Measurements from ENCODE around the gene MIPOL1. TPM values are rescaled to one million over a fixed set of nuclear protein-coding genes. Genes with fewer than 3 reads are reported as not detected.
"Not testable (repeated sequence)": the region's sequence is repeated elsewhere in the genome, so short reads cannot be mapped to it uniquely, and the experiment has no call there.

The MIPOL1 gene
- total RNA-seq, 2 experiments from 2014 or later, result 0.09 TPM; not detected in 1

DNA sequence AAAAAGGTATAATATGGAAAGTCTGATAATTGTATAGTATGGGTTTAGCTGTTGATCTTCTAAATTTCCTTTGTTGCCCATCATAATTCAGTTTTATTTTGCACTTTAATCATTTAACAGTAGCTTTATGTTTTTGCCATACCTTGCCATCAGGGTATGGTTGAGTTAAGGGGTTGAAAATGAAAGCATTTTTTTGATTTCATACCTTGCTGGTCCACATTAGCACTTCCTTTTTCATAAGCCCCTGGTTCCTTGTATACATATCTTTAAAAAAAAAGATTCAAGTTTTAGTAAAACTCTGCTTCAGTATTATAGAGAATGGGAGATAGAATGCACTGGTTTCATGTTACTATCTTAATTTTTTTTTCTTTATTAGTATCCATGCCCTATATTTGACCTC, 71.1 kb downstream of the MIPOL1 start:
- no peak overlapping the region for H3K27ac Mint-ChIP-seq
- H3K4me3 Mint-ChIP-seq, result no peak overlapping the region
- no peaks in the 10 kb centered on the region for H3K27me3 Mint-ChIP-seq
- DNase-seq (no peak), ATAC-seq (no peak)
- H3K4me1 Mint-ChIP-seq, result no peaks in the 10 kb centered on the region
- peaks cover 2% of the 10 kb centered on the region for H3K9me3 Mint-ChIP-seq (ENCODE audit: low read depth)
- no peaks in the 10 kb centered on the region for H3K36me3 Mint-ChIP-seq (ENCODE audit: low read depth)
- intact Hi-C loops (cut with DNase I, micrococcal nuclease), result no loop called here
- CTCF ChIA-PET, result interaction anchor here (0.6 kb wide), 1 partner anchor 496 kb away, joined by 3 read pairs; no protein-coding TSS in a partner anchor
- POLR2A ChIA-PET, result no interaction called here

DNA sequence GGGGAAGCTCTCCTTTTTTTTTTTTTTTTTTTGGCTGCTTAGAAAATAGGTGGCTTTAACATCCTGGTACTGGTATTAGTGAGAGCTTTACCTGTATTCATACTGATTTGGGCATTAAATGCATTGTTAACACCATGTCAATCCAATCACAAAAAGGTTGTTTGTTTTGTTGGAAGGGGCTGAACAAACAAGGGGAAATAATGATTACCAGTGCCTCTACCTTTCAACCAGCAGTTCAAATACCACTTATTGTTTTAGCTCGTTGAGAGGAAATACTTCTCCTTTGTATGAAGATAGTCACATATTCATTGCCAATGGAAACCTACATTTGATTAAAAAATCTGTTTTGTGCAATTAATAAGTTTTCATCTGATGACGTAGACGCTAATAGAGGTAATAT, 72.9 kb downstream of the MIPOL1 start:
- H3K27me3 Mint-ChIP-seq, result no peaks in the 10 kb centered on the region
- ATAC-seq (no peak), DNase-seq (no peak)
- H3K36me3 Mint-ChIP-seq (ENCODE audit: low read depth), result no peaks in the 10 kb centered on the region
- no peak overlapping the region for H3K27ac Mint-ChIP-seq
- CTCF ChIA-PET, result no interaction called here
- no peak overlapping the region for H3K4me3 Mint-ChIP-seq
- POLR2A ChIA-PET, result no interaction called here
- no peaks in the 10 kb centered on the region for H3K9me3 Mint-ChIP-seq (ENCODE audit: low read depth)
- intact Hi-C loops (cut with DNase I, micrococcal nuclease), result no loop called here
- no peaks in the 10 kb centered on the region for H3K4me1 Mint-ChIP-seq

- no peak overlapping the region for H3K27ac Mint-ChIP-seq
- ATAC-seq, result no peak
- H3K36me3 Mint-ChIP-seq (ENCODE audit: low read depth), result no peaks in the 10 kb centered on the region
- POLR2A ChIA-PET, result no interaction called here
- CTCF ChIA-PET, result no interaction called here
- no peaks in the 10 kb centered on the region for H3K4me1 Mint-ChIP-seq
- no peaks in the 10 kb centered on the region for H3K27me3 Mint-ChIP-seq
- intact Hi-C loops (cut with DNase I, micrococcal nuclease), result no loop called here
- no peak overlapping the region for H3K4me3 Mint-ChIP-seq
- DNase-seq, result no peak
- no peaks in the 10 kb centered on the region for H3K9me3 Mint-ChIP-seq (ENCODE audit: low read depth)
Measured at GRCh38 chr14:37272569-37272968, 74.8 kb downstream of the MIPOL1 start.

DNA sequence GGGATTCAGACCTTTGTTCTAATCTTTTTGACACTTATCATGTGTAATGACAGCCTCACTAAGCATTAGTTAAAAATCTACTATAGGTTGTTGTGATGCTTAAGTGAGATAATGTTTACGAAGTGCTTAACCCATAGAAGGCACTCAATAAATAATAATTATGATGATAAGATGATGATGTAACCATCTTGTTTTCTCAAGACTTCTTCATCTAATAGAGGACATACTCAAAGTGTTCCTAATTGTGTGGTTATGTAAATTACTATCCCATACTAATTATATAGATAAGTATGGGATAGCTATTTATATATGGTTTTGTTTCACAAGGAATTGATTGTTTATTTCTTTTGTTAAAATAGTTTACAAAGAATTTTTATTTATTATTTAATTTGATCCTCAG, 76.9 kb downstream of the MIPOL1 start:
- Mint-ChIP-seq H3K27ac (no peak overlapping the region), H3K4me3 (no peak overlapping the region), H3K36me3 (ENCODE audit: low read depth) (no peaks in the 10 kb centered on the region), H3K4me1 (no peaks in the 10 kb centered on the region), H3K27me3 (no peaks in the 10 kb centered on the region), H3K9me3 (ENCODE audit: low read depth) (no peaks in the 10 kb centered on the region)
- ATAC-seq, result no peak
- intact Hi-C loops (cut with DNase I, micrococcal nuclease), result no loop called here
- ChIA-PET POLR2A (no interaction called here), CTCF (interaction anchor here (1.6 kb wide), 1 partner anchor 16 kb away, joined by 4 read pairs; no protein-coding TSS in a partner anchor)
- no peak for DNase-seq

DNA sequence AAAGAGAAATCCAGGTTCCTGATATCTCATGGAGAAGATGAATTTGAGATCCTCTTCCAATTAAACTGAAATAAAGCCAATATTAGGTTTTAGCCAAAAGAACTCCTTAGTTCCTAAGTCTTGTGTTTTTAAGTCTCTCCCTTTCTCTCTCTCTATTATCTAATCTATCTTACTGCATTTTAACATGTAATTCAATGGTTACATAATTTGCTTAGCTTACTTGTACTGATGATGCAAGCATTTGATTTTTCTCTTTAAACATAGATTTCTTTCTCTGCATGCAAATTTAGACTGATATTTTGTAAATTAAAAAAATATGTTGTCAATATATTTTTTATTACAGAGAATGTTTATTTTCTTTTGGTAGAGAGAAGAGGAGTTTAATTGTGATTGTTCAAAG, 78.2 kb downstream of the MIPOL1 start:
- intact Hi-C loops (cut with DNase I, micrococcal nuclease), result no loop called here
- Mint-ChIP-seq H3K27me3 (no peaks in the 10 kb centered on the region), H3K4me1 (no peaks in the 10 kb centered on the region), H3K4me3 (no peak overlapping the region), H3K27ac (no peak overlapping the region), H3K36me3 (ENCODE audit: low read depth) (no peaks in the 10 kb centered on the region), H3K9me3 (ENCODE audit: low read depth) (no peaks in the 10 kb centered on the region)
- ChIA-PET POLR2A (no interaction called here), CTCF (no interaction called here)
- ATAC-seq, result no peak
- no peak for DNase-seq

- no peaks in the 10 kb centered on the region for H3K27me3 Mint-ChIP-seq
- no peaks in the 10 kb centered on the region for H3K4me1 Mint-ChIP-seq
- ChIA-PET CTCF (interaction anchor here (0.8 to 0.9 kb wide), 2 partner anchors 32 to 596 kb away, joined by 3 read pairs; no protein-coding TSS in a partner anchor), POLR2A (no interaction called here)
- intact Hi-C loops (cut with DNase I, micrococcal nuclease), result no loop called here
- H3K4me3 Mint-ChIP-seq, result no peak overlapping the region
- H3K27ac Mint-ChIP-seq, result no peak overlapping the region
- H3K9me3 Mint-ChIP-seq (ENCODE audit: low read depth), result no peaks in the 10 kb centered on the region
- DNase-seq, result no peak
- no peak for ATAC-seq
- H3K36me3 Mint-ChIP-seq (ENCODE audit: low read depth), result no peaks in the 10 kb centered on the region
Measured at GRCh38 chr14:37278636-37279538, 81.2 kb downstream of the MIPOL1 start.

DNA sequence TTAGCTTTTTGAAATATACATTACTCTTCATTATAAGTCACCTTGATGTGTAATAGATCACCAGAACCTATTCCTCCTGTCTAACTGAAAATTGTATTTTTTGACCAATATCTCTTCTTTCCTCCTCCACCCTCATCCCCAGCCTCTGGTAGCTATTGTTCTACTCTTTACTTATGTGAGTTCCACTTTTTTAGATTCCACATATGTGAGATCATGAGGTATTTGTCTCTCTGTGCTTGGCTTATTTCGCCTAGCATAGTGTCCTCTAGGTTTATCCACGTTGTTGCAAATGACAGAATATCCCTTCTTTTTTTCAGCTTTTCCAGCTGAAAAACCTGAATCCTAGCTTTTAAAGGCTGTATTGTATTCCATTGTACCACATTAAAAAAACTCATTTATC, 82.1 kb downstream of the MIPOL1 start:
- CTCF ChIA-PET, result interaction anchor here (0.8 to 0.9 kb wide), 2 partner anchors 33 to 595 kb away, joined by 3 read pairs; no protein-coding TSS in a partner anchor

DNA sequence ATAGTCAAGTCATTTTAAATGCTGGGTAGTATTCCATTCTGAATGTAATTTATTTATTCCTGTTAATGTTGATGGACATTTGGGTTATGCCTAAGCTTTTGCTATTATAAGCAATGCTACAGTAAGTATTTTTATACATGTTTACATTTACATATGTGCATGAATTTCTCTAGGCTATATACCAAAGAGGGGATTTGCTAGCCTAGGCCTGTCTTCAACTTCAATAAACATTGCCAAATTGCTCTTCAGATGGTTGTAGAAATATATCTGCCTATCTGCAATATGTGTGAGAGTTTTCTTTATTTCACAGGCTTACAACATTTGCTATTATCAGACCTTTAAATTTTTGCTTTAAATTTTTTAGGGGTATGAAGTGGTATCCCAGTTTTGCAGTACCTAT, 87.0 kb downstream of the MIPOL1 start:
- ChIA-PET POLR2A (no interaction called here), CTCF (no interaction called here)
- no peak overlapping the region for H3K27ac Mint-ChIP-seq

More for the DNA sequence above, 82.1 kb downstream of the MIPOL1 start:
- Mint-ChIP-seq H3K36me3 (ENCODE audit: low read depth) (no peaks in the 10 kb centered on the region), H3K4me3 (no peak overlapping the region), H3K4me1 (no peaks in the 10 kb centered on the region), H3K27ac (no peak overlapping the region), H3K9me3 (ENCODE audit: low read depth) (no peaks in the 10 kb centered on the region), H3K27me3 (no peaks in the 10 kb centered on the region)
- POLR2A ChIA-PET, result no interaction called here
- intact Hi-C loops (cut with DNase I, micrococcal nuclease), result no loop called here
- DNase-seq (no peak), ATAC-seq (no peak)

GRCh38 chr14:37285220-37285619, 87.5 kb downstream of the MIPOL1 start:
- CTCF ChIA-PET, result no interaction called here
- ATAC-seq, result no peak
- Mint-ChIP-seq H3K36me3 (ENCODE audit: low read depth) (no peaks in the 10 kb centered on the region), H3K4me3 (no peak overlapping the region), H3K27ac (no peak overlapping the region), H3K27me3 (no peaks in the 10 kb centered on the region), H3K9me3 (ENCODE audit: low read depth) (peaks cover 5% of the 10 kb centered on the region), H3K4me1 (no peaks in the 10 kb centered on the region)
- DNase-seq, result no peak
- POLR2A ChIA-PET, result no interaction called here
- intact Hi-C loops (cut with DNase I, micrococcal nuclease), result no loop called here

More for the DNA sequence above, 87.0 kb downstream of the MIPOL1 start:
- Mint-ChIP-seq H3K4me1 (no peaks in the 10 kb centered on the region), H3K4me3 (no peak overlapping the region), H3K36me3 (ENCODE audit: low read depth) (no peaks in the 10 kb centered on the region), H3K9me3 (ENCODE audit: low read depth) (peaks cover 5% of the 10 kb centered on the region), H3K27me3 (no peaks in the 10 kb centered on the region)
- ATAC-seq (no peak), DNase-seq (no peak)
- intact Hi-C loops (cut with DNase I, micrococcal nuclease), result no loop called here

GRCh38 chr14:37289688-37290087, 92.0 kb downstream of the MIPOL1 start:
- H3K4me1 Mint-ChIP-seq, result no peaks in the 10 kb centered on the region
- no peak overlapping the region for H3K27ac Mint-ChIP-seq
- no peaks in the 10 kb centered on the region for H3K27me3 Mint-ChIP-seq
- H3K4me3 Mint-ChIP-seq, result no peak overlapping the region
- ATAC-seq (no peak), DNase-seq (no peak)
- POLR2A ChIA-PET, result no interaction called here
- CTCF ChIA-PET, result interaction anchor here (0.6 kb wide), 1 partner anchor 613 kb away, joined by 4 read pairs; no protein-coding TSS in a partner anchor
- peaks cover 9% of the 10 kb centered on the region for H3K9me3 Mint-ChIP-seq (ENCODE audit: low read depth)
- peaks cover under 1% of the 10 kb centered on the region for H3K36me3 Mint-ChIP-seq (ENCODE audit: low read depth)
- intact Hi-C loops (cut with DNase I, micrococcal nuclease), result no loop called here

GRCh38 chr14:37295262-37295661, 97.5 kb downstream of the MIPOL1 start:
- H3K27ac Mint-ChIP-seq; H3K4me3 Mint-ChIP-seq; CTCF ChIA-PET; DNase-seq; H3K4me1 Mint-ChIP-seq; H3K36me3 Mint-ChIP-seq (ENCODE audit: low read depth); H3K9me3 Mint-ChIP-seq (ENCODE audit: low read depth); H3K27me3 Mint-ChIP-seq; intact Hi-C loops (cut with DNase I, micrococcal nuclease); POLR2A ChIA-PET; ATAC-seq: not testable (repeated sequence)

- no peak for DNase-seq
- H3K27ac Mint-ChIP-seq, result no peak overlapping the region
- ChIA-PET CTCF (no interaction called here), POLR2A (no interaction called here)
- no peaks in the 10 kb centered on the region for H3K4me1 Mint-ChIP-seq
- H3K36me3 Mint-ChIP-seq (ENCODE audit: low read depth), result no peaks in the 10 kb centered on the region
- intact Hi-C loops (cut with DNase I, micrococcal nuclease), result no loop called here
- no peak overlapping the region for H3K4me3 Mint-ChIP-seq
- no peaks in the 10 kb centered on the region for H3K27me3 Mint-ChIP-seq
- H3K9me3 Mint-ChIP-seq (ENCODE audit: low read depth), result peaks cover under 1% of the 10 kb centered on the region
- ATAC-seq, result no peak
Measured at GRCh38 chr14:37311252-37311651, 113.5 kb downstream of the MIPOL1 start.
